Activated T-helper 17 cell treated with anti-CD3 and anti-CD28 coated beads, Interleukin-2, amount 50 U/mL, for 72 hours (primary cell): ENCODE measurements around the gene HS3ST5. TPM values are rescaled to one million over a fixed set of nuclear protein-coding genes. Genes with fewer than 3 reads are reported as not detected.

Experiments used
- ATAC-seq: fragments of 150-1000 bp; cut with Tn5 transposase; replicated peaks from 2 replicates; pipeline ENCODE4 v1.10.0; 2021; ENCODE audit warnings: mild to moderate bottlenecking, moderate library complexity
- H3K27ac Mint-ChIP-seq: one replicate; pipeline ENCODE4 v1.8.0; 2022; ENCODE audit warnings: mixed read lengths
- H3K27me3 Mint-ChIP-seq: one replicate; pipeline ENCODE4 v1.8.0; 2022; ENCODE audit warnings: mixed read lengths
- H3K36me3 Mint-ChIP-seq: one replicate; pipeline ENCODE4 v1.8.0; 2022; ENCODE audit warnings: low read depth, mild to moderate bottlenecking, mixed read lengths
- H3K4me1 Mint-ChIP-seq: one replicate; pipeline ENCODE4 v1.8.0; 2022; ENCODE audit warnings: mixed read lengths
- H3K4me3 Mint-ChIP-seq: one replicate; pipeline ENCODE4 v1.8.0; 2022; ENCODE audit warnings: mild to moderate bottlenecking, mixed read lengths
- H3K9me3 Mint-ChIP-seq: one replicate; pipeline ENCODE4 v1.8.0; 2022; ENCODE audit warnings: mixed read lengths
- total RNA-seq, 2 donors: library from RNA; stranded (reverse); gene quantifications; one replicate each; pipeline ENCODE4 v1.2.3, GENCODE V29; 2022

Gene HS3ST5
- total RNA-seq, 2 donors from 2014 or later: not detected

- Mint-ChIP-seq H3K27me3 (peaks cover 15% of the 10 kb centered on the region), H3K27ac (no peak overlapping the region), H3K4me1 (no peaks in the 10 kb centered on the region), H3K9me3 (no peaks in the 10 kb centered on the region), H3K4me3 (no peak overlapping the region), H3K36me3 (no peaks in the 10 kb centered on the region)
- ATAC-seq: no peak
These were observed 171.8 kb downstream of the HS3ST5 start for GRCh38 chr6:114170958-114171387.

GRCh38 chr6:114170372-114170771 is 172.5 kb downstream of the HS3ST5 start:
- ATAC-seq: no peak
- Mint-ChIP-seq H3K27me3 (peaks cover 14% of the 10 kb centered on the region), H3K4me3 (no peak overlapping the region)

GRCh38 chr6:114169763-114170162 is 173.1 kb downstream of the HS3ST5 start:
- Mint-ChIP-seq H3K9me3 (no peaks in the 10 kb centered on the region), H3K4me3 (no peak overlapping the region), H3K36me3 (no peaks in the 10 kb centered on the region), H3K27ac (no peak overlapping the region), H3K4me1 (no peaks in the 10 kb centered on the region), H3K27me3 (peaks cover 12% of the 10 kb centered on the region)
- no peak for ATAC-seq

More at GRCh38 chr6:114170372-114170771, 172.5 kb downstream of the HS3ST5 start:
- Mint-ChIP-seq H3K9me3 (no peaks in the 10 kb centered on the region), H3K36me3 (no peaks in the 10 kb centered on the region), H3K27ac (no peak overlapping the region), H3K4me1 (no peaks in the 10 kb centered on the region)

GRCh38 chr6:114167583-114168576 is 174.9 kb downstream of the HS3ST5 start:
- Mint-ChIP-seq H3K27me3 (peaks cover 8% of the 10 kb centered on the region), H3K4me3 (no peak overlapping the region), H3K9me3 (no peaks in the 10 kb centered on the region), H3K36me3 (no peaks in the 10 kb centered on the region), H3K4me1 (no peaks in the 10 kb centered on the region), H3K27ac (no peak overlapping the region)
- ATAC-seq: no peak

- H3K9me3 Mint-ChIP-seq: no peaks in the 10 kb centered on the region
- no peak for ATAC-seq
- no peak overlapping the region for H3K27ac Mint-ChIP-seq
- H3K4me1 Mint-ChIP-seq: no peaks in the 10 kb centered on the region
- H3K36me3 Mint-ChIP-seq: no peaks in the 10 kb centered on the region
- H3K27me3 Mint-ChIP-seq: peaks cover 5% of the 10 kb centered on the region
- no peak overlapping the region for H3K4me3 Mint-ChIP-seq
These were observed 178.6 kb downstream of the HS3ST5 start for GRCh38 chr6:114164207-114164606.

GRCh38 chr6:114162691-114163347 is 180.0 kb downstream of the HS3ST5 start:
- no peaks in the 10 kb centered on the region for H3K9me3 Mint-ChIP-seq
- H3K4me3 Mint-ChIP-seq: no peak overlapping the region
- peaks cover 4% of the 10 kb centered on the region for H3K27me3 Mint-ChIP-seq
- H3K36me3 Mint-ChIP-seq: no peaks in the 10 kb centered on the region
- H3K4me1 Mint-ChIP-seq: no peaks in the 10 kb centered on the region
- ATAC-seq: no peak
- no peak overlapping the region for H3K27ac Mint-ChIP-seq

- no peak for ATAC-seq
- H3K36me3 Mint-ChIP-seq: no peaks in the 10 kb centered on the region
- no peak overlapping the region for H3K27ac Mint-ChIP-seq
- no peaks in the 10 kb centered on the region for H3K9me3 Mint-ChIP-seq
- peaks cover 7% of the 10 kb centered on the region for H3K27me3 Mint-ChIP-seq
- no peak overlapping the region for H3K4me3 Mint-ChIP-seq
- H3K4me1 Mint-ChIP-seq: no peaks in the 10 kb centered on the region
These were observed 181.9 kb downstream of the HS3ST5 start for GRCh38 chr6:114160881-114161280.

GRCh38 chr6:114159727-114160126 is 183.1 kb downstream of the HS3ST5 start:
- peaks cover 7% of the 10 kb centered on the region for H3K27me3 Mint-ChIP-seq
- no peak overlapping the region for H3K4me3 Mint-ChIP-seq
- no peaks in the 10 kb centered on the region for H3K36me3 Mint-ChIP-seq
- no peaks in the 10 kb centered on the region for H3K4me1 Mint-ChIP-seq
- no peaks in the 10 kb centered on the region for H3K9me3 Mint-ChIP-seq
- no peak overlapping the region for H3K27ac Mint-ChIP-seq
- ATAC-seq: no peak

- Mint-ChIP-seq H3K27me3 (peaks cover 7% of the 10 kb centered on the region), H3K4me1 (no peaks in the 10 kb centered on the region), H3K36me3 (no peaks in the 10 kb centered on the region), H3K4me3 (no peak overlapping the region), H3K27ac (no peak overlapping the region), H3K9me3 (no peaks in the 10 kb centered on the region)
- no peak for ATAC-seq
These were observed 183.8 kb downstream of the HS3ST5 start for GRCh38 chr6:114158838-114159694.

- no peaks in the 10 kb centered on the region for H3K9me3 Mint-ChIP-seq
- no peak overlapping the region for H3K4me3 Mint-ChIP-seq
- no peaks in the 10 kb centered on the region for H3K36me3 Mint-ChIP-seq
- ATAC-seq: no peak
- no peaks in the 10 kb centered on the region for H3K4me1 Mint-ChIP-seq
- no peak overlapping the region for H3K27ac Mint-ChIP-seq
- peaks cover 7% of the 10 kb centered on the region for H3K27me3 Mint-ChIP-seq
These were observed 184.4 kb downstream of the HS3ST5 start for GRCh38 chr6:114158411-114158810.

GRCh38 chr6:114157848-114158247 is 185.0 kb downstream of the HS3ST5 start:
- Mint-ChIP-seq H3K4me1 (no peaks in the 10 kb centered on the region), H3K27me3 (peaks cover 7% of the 10 kb centered on the region), H3K36me3 (no peaks in the 10 kb centered on the region), H3K9me3 (no peaks in the 10 kb centered on the region), H3K4me3 (no peak overlapping the region), H3K27ac (no peak overlapping the region)
- no peak for ATAC-seq

GRCh38 chr6:114155763-114156162 is 187.1 kb downstream of the HS3ST5 start:
- H3K4me3 Mint-ChIP-seq: no peak overlapping the region
- no peaks in the 10 kb centered on the region for H3K9me3 Mint-ChIP-seq
- ATAC-seq: no peak
- no peak overlapping the region for H3K27ac Mint-ChIP-seq
- H3K27me3 Mint-ChIP-seq: peaks cover 7% of the 10 kb centered on the region
- no peaks in the 10 kb centered on the region for H3K4me1 Mint-ChIP-seq
- no peaks in the 10 kb centered on the region for H3K36me3 Mint-ChIP-seq

- no peak for ATAC-seq
- Mint-ChIP-seq H3K27me3 (peaks cover 7% of the 10 kb centered on the region), H3K27ac (no peak overlapping the region), H3K36me3 (no peaks in the 10 kb centered on the region), H3K4me3 (no peak overlapping the region), H3K4me1 (no peaks in the 10 kb centered on the region), H3K9me3 (no peaks in the 10 kb centered on the region)
These were observed 188.0 kb downstream of the HS3ST5 start for GRCh38 chr6:114154812-114155211.

GRCh38 chr6:114153448-114153847 is 189.4 kb downstream of the HS3ST5 start:
- Mint-ChIP-seq H3K36me3 (no peaks in the 10 kb centered on the region), H3K27ac (no peak overlapping the region), H3K4me3 (no peak overlapping the region), H3K4me1 (no peaks in the 10 kb centered on the region), H3K9me3 (no peaks in the 10 kb centered on the region), H3K27me3 (peaks cover 7% of the 10 kb centered on the region)
- ATAC-seq: no peak
